Mesendoderm (in vitro differentiated cells): ENCODE measurements around the gene ZNF821. TPM values are rescaled to one million over a fixed set of nuclear protein-coding genes. Genes with fewer than 3 reads are reported as not detected.

Source experiments
- DNase-seq: peaks from one replicate; pipeline ENCODE4 v3.0.0; 2013
- H2AK5ac ChIP-seq: 2 replicates; pipeline ENCODE4 v1.6.1; 2013; ENCODE audit warnings: low read length, inconsistent platforms
- H2BK120ac ChIP-seq: 2 replicates; pipeline ENCODE4 v1.6.1; 2013; ENCODE audit warnings: low read depth, mild to moderate bottlenecking, low read length, moderate library complexity, mixed read lengths
- H2BK15ac ChIP-seq: replicated peaks from 2 replicates; pipeline ENCODE4 v1.6.1; 2013; ENCODE audit warnings: low read depth, mild to moderate bottlenecking, moderate library complexity
- H2BK5ac ChIP-seq: 2 replicates; pipeline ENCODE4 v1.6.1; 2013; ENCODE audit warnings: low read length, inconsistent platforms
- H3K18ac ChIP-seq: 2 replicates; pipeline ENCODE4 v1.6.1; 2013; ENCODE audit warnings: mild to moderate bottlenecking, low read length, mixed read lengths
- H3K23ac ChIP-seq: one replicate; pipeline ENCODE4 v1.6.1; 2013; ENCODE audit warnings: low read length
- H3K27ac ChIP-seq: 2 replicates; pipeline ENCODE4 v1.5.1; 2013; ENCODE audit warnings: low read depth, mild to moderate bottlenecking, inconsistent platforms, low read length, moderate library complexity
- H3K27me3 ChIP-seq: 2 replicates; pipeline ENCODE4 v1.6.1; 2013; ENCODE audit warnings: low read length, control low read depth, mild to moderate bottlenecking, inconsistent platforms; ENCODE audit not compliant: insufficient read depth, poor library complexity
- H3K36me3 ChIP-seq: 2 replicates; pipeline ENCODE4 v1.6.1; 2013; ENCODE audit warnings: low read length, inconsistent platforms; ENCODE audit not compliant: control insufficient read depth, insufficient read depth
- H3K4ac ChIP-seq: one replicate; pipeline ENCODE4 v1.6.1; 2013; ENCODE audit warnings: low read depth, mild to moderate bottlenecking, low read length, moderate library complexity
- H3K4me1 ChIP-seq: 2 replicates; pipeline ENCODE4 v1.6.1; 2013; ENCODE audit warnings: low read depth, low read length, inconsistent platforms; ENCODE audit not compliant: control insufficient read depth
- H3K4me2 ChIP-seq: 2 replicates; pipeline ENCODE4 v1.6.1; 2013; ENCODE audit warnings: low read length
- H3K4me3 ChIP-seq: 2 replicates; pipeline ENCODE4 v1.5.1; 2013; ENCODE audit warnings: mild to moderate bottlenecking, low read length
- H3K56ac ChIP-seq: one replicate; pipeline ENCODE4 v1.6.1; 2013; ENCODE audit warnings: low read length
- H3K79me1 ChIP-seq: 2 replicates; pipeline ENCODE4 v1.6.1; 2013; ENCODE audit warnings: low read length, inconsistent platforms
- H3K79me2 ChIP-seq: 2 replicates; pipeline ENCODE4 v1.6.1; 2013; ENCODE audit warnings: mild to moderate bottlenecking, low read length; ENCODE audit not compliant: control insufficient read depth, insufficient read depth
- H3K9ac ChIP-seq: 2 replicates; pipeline ENCODE4 v1.6.1; 2013; ENCODE audit warnings: low read length, inconsistent platforms
- H4K5ac ChIP-seq: one replicate; pipeline ENCODE4 v1.6.1; 2013; ENCODE audit warnings: low read length
- H4K8ac ChIP-seq: one replicate; pipeline ENCODE4 v1.6.1; 2013; ENCODE audit warnings: low read depth, mild to moderate bottlenecking, control low read depth, low read length, moderate library complexity
- WGBS: extraction: QIAGEN DNeasy Blood & Tissue Kit; methylation state at CpG from one replicate; pipeline ENCODE4 v1.1.7; 2013; ENCODE audit warnings: low lambda C conversion rate, missing lambda C conversion rate; ENCODE audit not compliant: insufficient coverage; ENCODE audit errors: extremely low coverage; 5-methylcytosine and 5-hydroxymethylcytosine counted together
- polyA plus RNA-seq, 2 experiments: library from polyadenylated mRNA; stranded (reverse); fragments of 200-250 nt; gene quantifications; one replicate each; pipeline ENCODE4 v1.2.3, GENCODE V29; 2013

ZNF821 gene, protein sequence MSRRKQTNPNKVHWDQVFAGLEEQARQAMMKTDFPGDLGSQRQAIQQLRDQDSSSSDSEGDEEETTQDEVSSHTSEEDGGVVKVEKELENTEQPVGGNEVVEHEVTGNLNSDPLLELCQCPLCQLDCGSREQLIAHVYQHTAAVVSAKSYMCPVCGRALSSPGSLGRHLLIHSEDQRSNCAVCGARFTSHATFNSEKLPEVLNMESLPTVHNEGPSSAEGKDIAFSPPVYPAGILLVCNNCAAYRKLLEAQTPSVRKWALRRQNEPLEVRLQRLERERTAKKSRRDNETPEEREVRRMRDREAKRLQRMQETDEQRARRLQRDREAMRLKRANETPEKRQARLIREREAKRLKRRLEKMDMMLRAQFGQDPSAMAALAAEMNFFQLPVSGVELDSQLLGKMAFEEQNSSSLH
- 7.0 TPM for polyA plus RNA-seq (2013, experiment 1 of 2)
- 7.3 TPM for polyA plus RNA-seq (2013, experiment 2 of 2)

DNA sequence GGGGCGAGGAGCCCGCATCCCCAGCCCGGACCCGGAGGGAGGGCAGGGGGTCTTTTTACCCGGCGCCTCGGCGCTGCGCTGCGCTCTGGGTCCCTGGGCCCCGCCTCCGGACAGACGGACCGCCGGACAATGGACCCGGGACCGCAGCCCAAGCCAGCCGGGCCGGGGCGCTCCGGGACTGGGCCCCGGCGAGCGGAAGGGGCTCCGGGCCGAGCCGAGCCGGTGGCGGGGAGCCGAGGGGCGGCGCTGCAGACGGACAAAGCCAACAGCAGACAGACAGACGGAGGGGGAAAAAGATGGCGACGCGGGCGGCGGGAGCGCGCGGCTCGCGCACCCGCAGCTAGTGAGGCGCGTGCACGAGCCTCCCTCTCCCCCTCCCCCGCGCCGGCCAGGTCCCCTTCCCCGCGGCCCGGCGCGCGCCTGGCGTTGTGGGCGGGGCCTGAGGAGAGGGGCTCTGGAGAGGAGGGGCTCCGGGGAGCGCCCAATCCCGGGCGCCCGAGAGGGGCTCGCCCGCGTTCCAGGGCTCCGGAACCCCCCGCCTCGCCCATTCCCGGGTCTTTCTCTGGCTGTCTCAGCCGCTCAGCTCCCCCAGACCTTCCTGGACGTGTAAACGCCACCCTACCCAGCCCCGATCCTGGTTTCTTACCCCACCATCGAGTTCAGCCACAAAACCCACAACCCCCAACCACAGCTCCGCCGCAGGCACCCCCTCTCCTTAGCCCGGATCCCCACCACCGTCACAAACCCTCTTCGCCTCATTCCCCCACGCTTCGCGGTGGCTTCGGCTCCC is at the start of gene ZNF821:
TSS of gene ZNF821 (minus strand) at position 334 of the 790 bp plus-strand sequence. CDS start 4,236 bp downstream, outside the sequence.
- Histone ChIP-seq H3K23ac (peak within 1 kb of the TSS; percentile 86), H3K4me2 (peak within 1 kb of the TSS; percentile 99), H3K79me2 (no peaks in the 10 kb centered on the region), H2BK15ac (no peak within 1 kb of the TSS), H3K27ac (peak within 1 kb of the TSS; percentile 86), H2AK5ac (no peak within 1 kb of the TSS), H3K79me1 (peaks cover 2% of the 10 kb centered on the region), H3K56ac (peak within 1 kb of the TSS; percentile 97), H3K18ac (peak within 1 kb of the TSS; percentile 97), H3K27me3 (no peaks in the 10 kb centered on the region), H4K5ac (no peak within 1 kb of the TSS), H3K9ac (peak within 1 kb of the TSS; percentile 93), H2BK5ac (peak within 1 kb of the TSS; percentile 92), H3K4me1 (peaks cover 8% of the 10 kb centered on the region), H2BK120ac (peak within 1 kb of the TSS; percentile 28), H3K4ac (peak within 1 kb of the TSS; percentile 74), H3K4me3 (peak within 1 kb of the TSS; percentile 73), H4K8ac (peak within 1 kb of the TSS; percentile 97), H3K36me3 (no peaks in the 10 kb centered on the region)
- WGBS = no CpG with 5 or more reads among the region's 85 CpGs
- DNase-seq = peak; percentile 96

DNA sequence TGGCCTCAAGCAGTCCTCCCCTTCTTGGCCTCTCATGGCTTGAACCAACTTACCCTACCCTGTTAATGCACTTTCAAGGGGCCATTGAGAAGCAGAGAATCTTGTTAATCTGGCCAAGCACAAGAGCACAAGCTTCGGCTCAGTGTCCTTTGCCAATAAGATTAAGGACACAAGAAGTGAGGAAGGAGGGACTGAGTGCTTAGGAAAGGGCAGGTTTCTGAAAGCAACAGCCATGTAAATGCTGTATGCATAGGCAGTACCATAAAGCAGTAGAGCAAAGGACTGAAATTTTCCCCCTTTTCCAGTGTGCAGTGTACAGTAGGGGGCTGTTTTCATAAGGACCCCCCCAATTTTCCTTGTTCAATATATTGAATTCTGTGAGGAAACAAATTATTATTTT is 49.0 kb upstream of the ZNF821 start:
- H3K9ac ChIP-seq = no peak overlapping the region
- no peaks in the 10 kb centered on the region for H3K27me3 ChIP-seq
- no peak overlapping the region for H3K4ac ChIP-seq
- H3K36me3 ChIP-seq = peaks cover 10% of the 10 kb centered on the region
- no peak overlapping the region for H2AK5ac ChIP-seq
- no peak for DNase-seq
- no peak overlapping the region for H3K27ac ChIP-seq
- H3K79me1 ChIP-seq = peaks cover 5% of the 10 kb centered on the region
- H3K56ac ChIP-seq = no peak overlapping the region
- H3K4me1 ChIP-seq = no peaks in the 10 kb centered on the region
- no peak overlapping the region for H3K18ac ChIP-seq
- no peak overlapping the region for H2BK120ac ChIP-seq
- H3K4me2 ChIP-seq = no peak overlapping the region
- no peak overlapping the region for H4K5ac ChIP-seq
- no peak overlapping the region for H4K8ac ChIP-seq
- H2BK15ac ChIP-seq = no peak overlapping the region
- H3K23ac ChIP-seq = no peak overlapping the region
- no CpG with 5 or more reads among the region's 1 CpG for WGBS
- no peaks in the 10 kb centered on the region for H3K79me2 ChIP-seq
- no peak overlapping the region for H2BK5ac ChIP-seq
- no peak overlapping the region for H3K4me3 ChIP-seq

DNA sequence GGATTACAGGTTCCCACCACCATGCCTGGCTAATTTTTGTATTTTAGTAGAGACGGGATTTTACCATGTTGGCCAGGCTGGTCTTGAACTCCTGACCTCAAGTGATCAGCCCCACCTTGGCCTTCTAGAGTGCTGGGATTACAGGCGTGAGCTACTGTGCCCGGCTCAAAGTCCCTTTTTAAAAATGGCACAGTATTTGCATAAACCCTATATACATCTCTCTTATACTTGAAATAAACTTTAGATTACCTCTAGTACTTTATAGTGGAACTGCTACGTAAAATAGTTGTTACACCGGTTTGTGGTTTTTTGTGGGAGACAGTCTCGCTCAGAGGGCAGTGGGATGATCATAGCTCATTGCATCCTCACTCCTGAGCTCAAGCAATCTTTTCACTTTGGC is 47.6 kb upstream of the ZNF821 start:
- peaks cover 13% of the 10 kb centered on the region for H3K36me3 ChIP-seq
- WGBS = no CpG with 5 or more reads among the region's 6 CpGs

DNA sequence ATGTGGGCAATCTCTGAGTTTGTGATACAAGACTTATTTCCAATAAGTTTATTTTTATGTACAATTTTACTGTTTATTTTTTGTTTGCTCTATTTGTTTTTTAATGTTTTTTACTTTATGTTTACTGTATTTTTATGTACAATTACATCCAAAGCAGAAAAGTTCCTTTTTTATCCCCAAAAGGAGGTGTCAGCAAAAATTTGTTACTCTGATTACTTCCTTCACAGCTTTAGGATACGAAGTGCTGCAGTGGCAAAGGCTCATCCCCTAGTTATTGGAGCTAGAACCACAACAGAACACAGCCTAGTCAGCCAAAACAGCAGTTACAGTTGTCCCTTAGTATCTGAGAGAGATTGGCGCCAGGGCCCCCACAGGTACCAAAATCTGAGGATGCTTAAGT is 47.0 kb upstream of the ZNF821 start:
- no CpG with 5 or more reads among the region's 2 CpGs for WGBS
- Histone ChIP-seq H4K5ac (no peak overlapping the region), H2BK15ac (no peak overlapping the region), H3K4me2 (no peak overlapping the region), H3K36me3 (peaks cover 13% of the 10 kb centered on the region), H2BK120ac (no peak overlapping the region), H3K27me3 (no peaks in the 10 kb centered on the region), H3K56ac (no peak overlapping the region), H2AK5ac (no peak overlapping the region), H3K4ac (no peak overlapping the region), H3K27ac (no peak overlapping the region), H3K4me1 (no peaks in the 10 kb centered on the region), H4K8ac (no peak overlapping the region), H3K4me3 (no peak overlapping the region), H2BK5ac (no peak overlapping the region), H3K23ac (no peak overlapping the region), H3K79me2 (no peaks in the 10 kb centered on the region), H3K9ac (no peak overlapping the region), H3K79me1 (peaks cover 5% of the 10 kb centered on the region), H3K18ac (no peak overlapping the region)
- no peak for DNase-seq

More for the DNA sequence above, 47.6 kb upstream of the ZNF821 start:
- Histone ChIP-seq H4K5ac (no peak overlapping the region), H3K79me2 (no peaks in the 10 kb centered on the region), H3K79me1 (peaks cover 5% of the 10 kb centered on the region), H3K4me3 (no peak overlapping the region), H3K27me3 (no peaks in the 10 kb centered on the region), H3K9ac (no peak overlapping the region), H3K18ac (no peak overlapping the region), H3K4me1 (no peaks in the 10 kb centered on the region), H3K4ac (no peak overlapping the region), H4K8ac (no peak overlapping the region), H3K56ac (no peak overlapping the region), H2AK5ac (no peak overlapping the region), H3K4me2 (no peak overlapping the region), H3K23ac (no peak overlapping the region), H2BK120ac (no peak overlapping the region), H2BK5ac (no peak overlapping the region), H2BK15ac (no peak overlapping the region), H3K27ac (no peak overlapping the region)
- no peak for DNase-seq

DNA sequence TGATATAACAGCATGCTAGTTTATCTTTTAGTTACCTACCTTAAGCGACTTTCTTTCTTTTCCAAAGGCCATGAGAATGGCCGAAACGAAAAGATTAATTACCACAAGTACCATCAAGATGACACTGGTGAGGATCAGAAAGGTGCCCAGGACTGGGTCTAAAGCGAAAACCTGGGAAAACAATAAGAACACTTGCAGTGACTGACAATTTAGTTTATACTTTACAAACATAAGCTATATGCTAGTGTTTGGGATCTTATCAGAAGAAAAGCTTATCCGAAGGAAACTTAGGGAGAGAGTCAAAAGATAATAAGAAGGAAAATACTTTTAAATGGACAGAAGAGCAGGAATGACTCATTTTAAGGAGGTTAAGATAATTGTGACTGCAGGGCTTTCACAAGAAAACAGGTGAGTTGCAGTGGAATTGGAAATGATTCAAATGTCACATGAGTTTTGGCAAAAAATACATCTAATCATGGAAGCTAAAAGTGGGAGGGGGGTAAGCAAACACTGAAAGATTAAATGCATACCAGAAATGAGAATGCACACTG is 46.1 kb upstream of the ZNF821 start:
- Histone ChIP-seq H3K4me1 (no peaks in the 10 kb centered on the region), H3K36me3 (peaks cover 13% of the 10 kb centered on the region), H3K79me1 (peaks cover 5% of the 10 kb centered on the region), H3K23ac (no peak overlapping the region), H2BK15ac (no peak overlapping the region), H3K79me2 (no peaks in the 10 kb centered on the region), H3K9ac (no peak overlapping the region), H2BK120ac (no peak overlapping the region), H3K27me3 (no peaks in the 10 kb centered on the region), H3K4ac (no peak overlapping the region), H3K4me2 (no peak overlapping the region), H3K18ac (no peak overlapping the region), H3K56ac (no peak overlapping the region), H2AK5ac (no peak overlapping the region), H4K8ac (no peak overlapping the region), H4K5ac (no peak overlapping the region), H3K4me3 (no peak overlapping the region), H3K27ac (no peak overlapping the region), H2BK5ac (no peak overlapping the region)
- no CpG with 5 or more reads among the region's 5 CpGs for WGBS
- DNase-seq = no peak
